ENCODE results near the gene LAMB1.
"Not testable (repeated sequence)": the region's sequence is repeated elsewhere in the genome, so short reads cannot be mapped to it uniquely, and the experiment has no call there.

LAMB1 gene

GRCh38 chr7:107917763-107918651 is 85.0 kb downstream of the LAMB1 start:
- no peak for DNase-seq (ENCODE audit: low read depth in 2 of 2)

GRCh38 chr7:107915541-107915940 is 87.4 kb downstream of the LAMB1 start:
- no peak for DNase-seq (ENCODE audit: low read depth in 2 of 2)

- no peak for DNase-seq (ENCODE audit: low read depth in 2 of 2)
Measured at GRCh38 chr7:107914831-107915230, 88.1 kb downstream of the LAMB1 start.

GRCh38 chr7:107913851-107914250 is 89.1 kb downstream of the LAMB1 start:
- DNase-seq (ENCODE audit: low read depth in 2 of 2) = no peak

- no peak for DNase-seq (ENCODE audit: low read depth in 2 of 2)
Measured at GRCh38 chr7:107911981-107912380, 91.0 kb downstream of the LAMB1 start.

- DNase-seq (ENCODE audit: low read depth in 2 of 2) = no peak
Measured at GRCh38 chr7:107909445-107909844, 93.5 kb downstream of the LAMB1 start.

- DNase-seq (ENCODE audit: low read depth in 2 of 2) = no peak
Measured at GRCh38 chr7:107907790-107908189, 95.2 kb downstream of the LAMB1 start.

- no peak for DNase-seq (ENCODE audit: low read depth in 2 of 2)
Measured at GRCh38 chr7:107902381-107902780, 100.6 kb downstream of the LAMB1 start.

- DNase-seq (ENCODE audit: low read depth in 2 of 2) = no peak
Measured at GRCh38 chr7:107900496-107901015, 102.4 kb downstream of the LAMB1 start.

GRCh38 chr7:107898997-107899594 is 103.9 kb downstream of the LAMB1 start:
- DNase-seq (ENCODE audit: low read depth in 2 of 2) = no peak

- DNase-seq (ENCODE audit: low read depth in 2 of 2) = not testable (repeated sequence)
Measured at GRCh38 chr7:107892367-107892741, 110.6 kb downstream of the LAMB1 start.

GRCh38 chr7:107891636-107892366 is 111.2 kb downstream of the LAMB1 start:
- no peak for DNase-seq (ENCODE audit: low read depth in 2 of 2)

GRCh38 chr7:107890962-107891635 is 111.9 kb downstream of the LAMB1 start, which contains the start of gene DLD:
Gene DLD, plus strand, starts transcription at chr7:107891183. Its CDS starts 68 bp downstream, at chr7:107891251.
- DNase-seq (ENCODE audit: low read depth in 2 of 2) = peak; percentile 60 to 61

GRCh38 chr7:107890493-107890961 is 112.4 kb downstream of the LAMB1 start:
- DNase-seq (ENCODE audit: low read depth in 2 of 2) = no peak

GRCh38 chr7:107889992-107890391 is 113.0 kb downstream of the LAMB1 start:
- no peak for DNase-seq (ENCODE audit: low read depth in 2 of 2)

- not testable (repeated sequence) for DNase-seq (ENCODE audit: low read depth in 2 of 2)
Measured at GRCh38 chr7:107887827-107888226, 115.1 kb downstream of the LAMB1 start.

GRCh38 chr7:107884066-107884818 is 118.7 kb downstream of the LAMB1 start:
- no peak for DNase-seq (ENCODE audit: low read depth in 2 of 2)

GRCh38 chr7:107882766-107883165 is 120.2 kb downstream of the LAMB1 start:
- DNase-seq (ENCODE audit: low read depth in 2 of 2) = no peak

GRCh38 chr7:107879400-107880035 is 123.4 kb downstream of the LAMB1 start:
- DNase-seq (ENCODE audit: low read depth in 2 of 2) = no peak

- no peak for DNase-seq (ENCODE audit: low read depth in 2 of 2)
Measured at GRCh38 chr7:107878636-107879035, 124.3 kb downstream of the LAMB1 start.
